K562 (cell line): Measurements from ENCODE around the gene SHB.

Experiments used
- EZH2 ChIP-seq: IDR thresholded peaks from 2 replicates; pipeline ENCODE4 v1.6.1; 2012; ENCODE audit warnings: low read depth, mild to moderate bottlenecking, inconsistent platforms, low read length, borderline replicate concordance
- FOS ChIP-seq: IDR thresholded peaks from 3 replicates; pipeline ENCODE4 v1.6.1; 2011; ENCODE audit not compliant: insufficient read length; ENCODE audit errors: extremely low read depth
- MEF2A ChIP-seq: IDR thresholded peaks from 2 replicates; pipeline ENCODE4 v1.6.1; 2011; ENCODE audit warnings: low read depth, mild to moderate bottlenecking, low read length, moderate library complexity; ENCODE audit not compliant: control insufficient read depth
- MYC ChIP-seq, 2 experiments: fragments of 250-450 bp in 1 of 2; sonication (Bioruptor Pico) in 1 of 2; IDR thresholded peaks; 2 replicates each; pipeline versions ENCODE4 v1.5.1 to v1.6.1; 2012 to 2021; ENCODE audit warnings: low read depth in 2 of 2, borderline replicate concordance in 1 of 2, improper control_type of control experiment in 1 of 2, low read length in 1 of 2, mild to moderate bottlenecking in 1 of 2, moderate library complexity in 1 of 2
- NR2C2 ChIP-seq, 2 experiments: fragments of 200-800 bp in 1 of 2; sonication (Bioruptor generic) in 1 of 2; sonication (generic) in 1 of 2; formaldehyde crosslinking in 1 of 2; IDR thresholded peaks; 2 replicates each; pipeline versions ENCODE4 v1.6.1 to v1.8.0; 2016 to 2022; ENCODE audit warnings: mild to moderate bottlenecking in 1 of 2, missing compliant biosample characterization in 1 of 2, missing genetic modification characterization in 1 of 2, missing genetic modification reagents in 1 of 2
- SIN3A ChIP-seq, 2 experiments: fragments of 150-350 bp in 1 of 2; IDR thresholded peaks; 2 replicates each; pipeline ENCODE4 v1.6.1; 2011 to 2016; ENCODE audit warnings: borderline replicate concordance in 2 of 2, low read depth in 2 of 2, low read length in 2 of 2, mild to moderate bottlenecking in 2 of 2, moderate library complexity in 2 of 2; ENCODE audit not compliant: control insufficient read depth in 1 of 2
- ZNF140 ChIP-seq: fragments of 250-450 bp; sonication (Bioruptor Pico); IDR thresholded peaks from 2 replicates; pipeline ENCODE4 v1.8.0; 2021; ENCODE audit warnings: moderate library complexity, mild to moderate bottlenecking, inconsistent platforms
- ZNF444 ChIP-seq: fragments of 250-450 bp; sonication (Bioruptor Pico); IDR thresholded peaks from 2 replicates; pipeline ENCODE4 v1.4.0; 2020; ENCODE audit warnings: mild to moderate bottlenecking, moderate library complexity
- TF ChIP-seq, protein P1 (sequence below), 3 experiments: IDR thresholded peaks in 2 of 3; conservative IDR thresholded peaks in 1 of 3; 2 replicates each; pipeline ENCODE4 v1.5.1; 2011 to 2012; ENCODE audit warnings: low read length in 3 of 3, mild to moderate bottlenecking in 3 of 3, control low read depth in 2 of 3, improper control_type of control experiment in 1 of 3, inconsistent platforms in 1 of 3, low read depth in 1 of 3, mixed read lengths in 1 of 3, moderate library complexity in 1 of 3; ENCODE audit not compliant: insufficient read depth in 2 of 3
- TF ChIP-seq, protein P2 (sequence below): fragments of 200-600 bp; sonication (generic); IDR thresholded peaks from one replicate; pipeline ENCODE4 v1.6.1; 2012; ENCODE audit warnings: mild to moderate bottlenecking, low read depth, low read length, inconsistent platforms
- TF ChIP-seq, protein P3 (sequence below): fragments of 250-450 bp; sonication (Bioruptor Pico); IDR thresholded peaks from 2 replicates; pipeline ENCODE4 v1.4.0; 2020; ENCODE audit warnings: mild to moderate bottlenecking, moderate library complexity

DNA sequence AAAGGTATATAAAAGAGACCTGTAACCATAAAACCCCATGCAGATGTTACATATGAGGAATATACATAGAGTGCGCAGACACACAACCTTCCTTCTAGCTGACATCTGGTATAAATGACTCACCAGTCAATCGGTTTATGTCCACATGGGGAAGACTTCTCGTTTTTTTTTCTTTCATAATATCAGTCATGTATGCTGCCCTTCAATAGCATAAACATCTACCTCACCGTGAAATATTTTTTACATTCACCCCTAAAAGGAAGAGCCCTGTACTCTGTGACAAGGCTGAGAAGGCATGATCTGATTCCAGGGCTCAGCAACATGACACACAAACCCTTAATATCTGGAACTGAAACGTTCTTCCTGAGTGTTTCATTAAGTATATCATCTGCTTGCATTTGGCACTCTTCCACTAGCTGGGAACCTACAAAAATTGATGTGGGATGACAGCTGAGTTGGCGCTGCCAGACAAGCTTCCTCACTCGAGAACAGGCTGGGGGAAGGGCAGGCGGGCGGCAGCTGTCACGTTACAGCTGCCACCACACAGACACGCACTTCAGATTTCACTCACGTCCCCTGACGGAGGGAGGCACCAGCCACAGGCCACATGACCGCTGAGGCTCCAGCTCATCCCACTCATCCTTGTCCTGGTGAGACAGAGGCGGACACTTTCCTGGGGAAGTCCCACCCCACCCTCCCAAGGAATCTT is 74.2 kb downstream of the SHB start:
- TF ChIP-seq NR2C2 (CRISPR knock-in tag; IDR thresholded peaks at IDR 0.05) (no peak), NR2C2 (tag; IDR thresholded peaks at IDR 0.05) (no peak), SIN3A (IDR thresholded peaks at IDR 0.05; ENCODE audit: borderline replicate concordance in 2 of 2, control insufficient read depth in 1 of 2, low read depth in 2 of 2, low read length in 2 of 2) (no peak), ZNF140 (CRISPR knock-in tag) (no peak), MEF2A (no peak), EZH2 (no peak), FOS (no peak), ZNF444 (CRISPR knock-in tag) (no peak), MYC (IDR thresholded peaks at IDR 0.05; ENCODE audit: low read depth, low read length) (no peak), MYC (CRISPR knock-in tag; IDR thresholded peaks at IDR 0.05; ENCODE audit: borderline replicate concordance, low read depth) (no peak)
- TF ChIP-seq, protein P1, sequence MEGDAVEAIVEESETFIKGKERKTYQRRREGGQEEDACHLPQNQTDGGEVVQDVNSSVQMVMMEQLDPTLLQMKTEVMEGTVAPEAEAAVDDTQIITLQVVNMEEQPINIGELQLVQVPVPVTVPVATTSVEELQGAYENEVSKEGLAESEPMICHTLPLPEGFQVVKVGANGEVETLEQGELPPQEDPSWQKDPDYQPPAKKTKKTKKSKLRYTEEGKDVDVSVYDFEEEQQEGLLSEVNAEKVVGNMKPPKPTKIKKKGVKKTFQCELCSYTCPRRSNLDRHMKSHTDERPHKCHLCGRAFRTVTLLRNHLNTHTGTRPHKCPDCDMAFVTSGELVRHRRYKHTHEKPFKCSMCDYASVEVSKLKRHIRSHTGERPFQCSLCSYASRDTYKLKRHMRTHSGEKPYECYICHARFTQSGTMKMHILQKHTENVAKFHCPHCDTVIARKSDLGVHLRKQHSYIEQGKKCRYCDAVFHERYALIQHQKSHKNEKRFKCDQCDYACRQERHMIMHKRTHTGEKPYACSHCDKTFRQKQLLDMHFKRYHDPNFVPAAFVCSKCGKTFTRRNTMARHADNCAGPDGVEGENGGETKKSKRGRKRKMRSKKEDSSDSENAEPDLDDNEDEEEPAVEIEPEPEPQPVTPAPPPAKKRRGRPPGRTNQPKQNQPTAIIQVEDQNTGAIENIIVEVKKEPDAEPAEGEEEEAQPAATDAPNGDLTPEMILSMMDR (IDR thresholded peaks at IDR 0.05 in 2 of 3, conservative IDR thresholded peaks at IDR 0.05 in 1 of 3; ENCODE audit: insufficient read depth in 2 of 3, low read depth in 1 of 3, low read length in 3 of 3): no peak
- TF ChIP-seq, protein P2, sequence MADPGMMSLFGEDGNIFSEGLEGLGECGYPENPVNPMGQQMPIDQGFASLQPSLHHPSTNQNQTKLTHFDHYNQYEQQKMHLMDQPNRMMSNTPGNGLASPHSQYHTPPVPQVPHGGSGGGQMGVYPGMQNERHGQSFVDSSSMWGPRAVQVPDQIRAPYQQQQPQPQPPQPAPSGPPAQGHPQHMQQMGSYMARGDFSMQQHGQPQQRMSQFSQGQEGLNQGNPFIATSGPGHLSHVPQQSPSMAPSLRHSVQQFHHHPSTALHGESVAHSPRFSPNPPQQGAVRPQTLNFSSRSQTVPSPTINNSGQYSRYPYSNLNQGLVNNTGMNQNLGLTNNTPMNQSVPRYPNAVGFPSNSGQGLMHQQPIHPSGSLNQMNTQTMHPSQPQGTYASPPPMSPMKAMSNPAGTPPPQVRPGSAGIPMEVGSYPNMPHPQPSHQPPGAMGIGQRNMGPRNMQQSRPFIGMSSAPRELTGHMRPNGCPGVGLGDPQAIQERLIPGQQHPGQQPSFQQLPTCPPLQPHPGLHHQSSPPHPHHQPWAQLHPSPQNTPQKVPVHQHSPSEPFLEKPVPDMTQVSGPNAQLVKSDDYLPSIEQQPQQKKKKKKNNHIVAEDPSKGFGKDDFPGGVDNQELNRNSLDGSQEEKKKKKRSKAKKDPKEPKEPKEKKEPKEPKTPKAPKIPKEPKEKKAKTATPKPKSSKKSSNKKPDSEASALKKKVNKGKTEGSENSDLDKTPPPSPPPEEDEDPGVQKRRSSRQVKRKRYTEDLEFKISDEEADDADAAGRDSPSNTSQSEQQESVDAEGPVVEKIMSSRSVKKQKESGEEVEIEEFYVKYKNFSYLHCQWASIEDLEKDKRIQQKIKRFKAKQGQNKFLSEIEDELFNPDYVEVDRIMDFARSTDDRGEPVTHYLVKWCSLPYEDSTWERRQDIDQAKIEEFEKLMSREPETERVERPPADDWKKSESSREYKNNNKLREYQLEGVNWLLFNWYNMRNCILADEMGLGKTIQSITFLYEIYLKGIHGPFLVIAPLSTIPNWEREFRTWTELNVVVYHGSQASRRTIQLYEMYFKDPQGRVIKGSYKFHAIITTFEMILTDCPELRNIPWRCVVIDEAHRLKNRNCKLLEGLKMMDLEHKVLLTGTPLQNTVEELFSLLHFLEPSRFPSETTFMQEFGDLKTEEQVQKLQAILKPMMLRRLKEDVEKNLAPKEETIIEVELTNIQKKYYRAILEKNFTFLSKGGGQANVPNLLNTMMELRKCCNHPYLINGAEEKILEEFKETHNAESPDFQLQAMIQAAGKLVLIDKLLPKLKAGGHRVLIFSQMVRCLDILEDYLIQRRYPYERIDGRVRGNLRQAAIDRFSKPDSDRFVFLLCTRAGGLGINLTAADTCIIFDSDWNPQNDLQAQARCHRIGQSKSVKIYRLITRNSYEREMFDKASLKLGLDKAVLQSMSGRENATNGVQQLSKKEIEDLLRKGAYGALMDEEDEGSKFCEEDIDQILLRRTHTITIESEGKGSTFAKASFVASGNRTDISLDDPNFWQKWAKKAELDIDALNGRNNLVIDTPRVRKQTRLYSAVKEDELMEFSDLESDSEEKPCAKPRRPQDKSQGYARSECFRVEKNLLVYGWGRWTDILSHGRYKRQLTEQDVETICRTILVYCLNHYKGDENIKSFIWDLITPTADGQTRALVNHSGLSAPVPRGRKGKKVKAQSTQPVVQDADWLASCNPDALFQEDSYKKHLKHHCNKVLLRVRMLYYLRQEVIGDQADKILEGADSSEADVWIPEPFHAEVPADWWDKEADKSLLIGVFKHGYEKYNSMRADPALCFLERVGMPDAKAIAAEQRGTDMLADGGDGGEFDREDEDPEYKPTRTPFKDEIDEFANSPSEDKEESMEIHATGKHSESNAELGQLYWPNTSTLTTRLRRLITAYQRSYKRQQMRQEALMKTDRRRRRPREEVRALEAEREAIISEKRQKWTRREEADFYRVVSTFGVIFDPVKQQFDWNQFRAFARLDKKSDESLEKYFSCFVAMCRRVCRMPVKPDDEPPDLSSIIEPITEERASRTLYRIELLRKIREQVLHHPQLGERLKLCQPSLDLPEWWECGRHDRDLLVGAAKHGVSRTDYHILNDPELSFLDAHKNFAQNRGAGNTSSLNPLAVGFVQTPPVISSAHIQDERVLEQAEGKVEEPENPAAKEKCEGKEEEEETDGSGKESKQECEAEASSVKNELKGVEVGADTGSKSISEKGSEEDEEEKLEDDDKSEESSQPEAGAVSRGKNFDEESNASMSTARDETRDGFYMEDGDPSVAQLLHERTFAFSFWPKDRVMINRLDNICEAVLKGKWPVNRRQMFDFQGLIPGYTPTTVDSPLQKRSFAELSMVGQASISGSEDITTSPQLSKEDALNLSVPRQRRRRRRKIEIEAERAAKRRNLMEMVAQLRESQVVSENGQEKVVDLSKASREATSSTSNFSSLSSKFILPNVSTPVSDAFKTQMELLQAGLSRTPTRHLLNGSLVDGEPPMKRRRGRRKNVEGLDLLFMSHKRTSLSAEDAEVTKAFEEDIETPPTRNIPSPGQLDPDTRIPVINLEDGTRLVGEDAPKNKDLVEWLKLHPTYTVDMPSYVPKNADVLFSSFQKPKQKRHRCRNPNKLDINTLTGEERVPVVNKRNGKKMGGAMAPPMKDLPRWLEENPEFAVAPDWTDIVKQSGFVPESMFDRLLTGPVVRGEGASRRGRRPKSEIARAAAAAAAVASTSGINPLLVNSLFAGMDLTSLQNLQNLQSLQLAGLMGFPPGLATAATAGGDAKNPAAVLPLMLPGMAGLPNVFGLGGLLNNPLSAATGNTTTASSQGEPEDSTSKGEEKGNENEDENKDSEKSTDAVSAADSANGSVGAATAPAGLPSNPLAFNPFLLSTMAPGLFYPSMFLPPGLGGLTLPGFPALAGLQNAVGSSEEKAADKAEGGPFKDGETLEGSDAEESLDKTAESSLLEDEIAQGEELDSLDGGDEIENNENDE: no peak
- TF ChIP-seq, protein P3, sequence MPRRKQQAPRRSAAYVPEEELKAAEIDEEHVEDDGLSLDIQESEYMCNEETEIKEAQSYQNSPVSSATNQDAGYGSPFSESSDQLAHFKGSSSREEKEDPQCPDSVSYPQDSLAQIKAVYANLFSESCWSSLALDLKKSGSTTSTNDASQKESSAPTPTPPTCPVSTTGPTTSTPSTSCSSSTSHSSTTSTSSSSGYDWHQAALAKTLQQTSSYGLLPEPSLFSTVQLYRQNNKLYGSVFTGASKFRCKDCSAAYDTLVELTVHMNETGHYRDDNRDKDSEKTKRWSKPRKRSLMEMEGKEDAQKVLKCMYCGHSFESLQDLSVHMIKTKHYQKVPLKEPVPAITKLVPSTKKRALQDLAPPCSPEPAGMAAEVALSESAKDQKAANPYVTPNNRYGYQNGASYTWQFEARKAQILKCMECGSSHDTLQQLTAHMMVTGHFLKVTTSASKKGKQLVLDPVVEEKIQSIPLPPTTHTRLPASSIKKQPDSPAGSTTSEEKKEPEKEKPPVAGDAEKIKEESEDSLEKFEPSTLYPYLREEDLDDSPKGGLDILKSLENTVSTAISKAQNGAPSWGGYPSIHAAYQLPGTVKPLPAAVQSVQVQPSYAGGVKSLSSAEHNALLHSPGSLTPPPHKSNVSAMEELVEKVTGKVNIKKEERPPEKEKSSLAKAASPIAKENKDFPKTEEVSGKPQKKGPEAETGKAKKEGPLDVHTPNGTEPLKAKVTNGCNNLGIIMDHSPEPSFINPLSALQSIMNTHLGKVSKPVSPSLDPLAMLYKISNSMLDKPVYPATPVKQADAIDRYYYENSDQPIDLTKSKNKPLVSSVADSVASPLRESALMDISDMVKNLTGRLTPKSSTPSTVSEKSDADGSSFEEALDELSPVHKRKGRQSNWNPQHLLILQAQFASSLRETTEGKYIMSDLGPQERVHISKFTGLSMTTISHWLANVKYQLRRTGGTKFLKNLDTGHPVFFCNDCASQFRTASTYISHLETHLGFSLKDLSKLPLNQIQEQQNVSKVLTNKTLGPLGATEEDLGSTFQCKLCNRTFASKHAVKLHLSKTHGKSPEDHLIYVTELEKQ (CRISPR knock-in tag): no peak
